ENCODE measurements around the gene ZCCHC24. TPM values are rescaled to one million over a fixed set of nuclear protein-coding genes. Genes with fewer than 3 reads are reported as not detected.
A peak's percentile ranks its signal among the peaks of the same experiment; 100 is the strongest.
"Not testable (repeated sequence)": the region's sequence is repeated elsewhere in the genome, so short reads cannot be mapped to it uniquely, and the experiment has no call there.

Gene ZCCHC24
- total and polyA plus RNA-seq, 8 donors, result 9.7 to 60.3 (median 34.3) TPM

GRCh38 chr10:79448732-79449049 is 3.3 kb upstream of the ZCCHC24 start:
- intact Hi-C loops (cut with DNase I; ENCODE audit: low total_unique reads), result no loop called here
- Histone ChIP-seq H3K36me3 (no peaks in the 10 kb centered on the region), H3K4me1 (peaks cover 5 to 53% (median 47%) of the 10 kb centered on the region in 4 donors), H3K4me3 (no peak overlapping the region), H3K9me3 (no peaks in the 10 kb centered on the region), H3K27me3 (no peaks in the 10 kb centered on the region), H3K27ac (peak overlapping the region in 1 of 5 donors; percentile 3)
- WGBS, 5 donors, result 90 to 98% (median 97%) methylated on average over 2 of the region's 2 CpGs
- no peak for TF ChIP-seq POLR2A (IDR thresholded peaks at IDR 0.05)
- no peak for TF ChIP-seq POLR2AphosphoS5 (IDR thresholded peaks at IDR 0.05)
- no peak for TF ChIP-seq CTCF (IDR thresholded peaks at IDR 0.05)
- no peak for TF ChIP-seq EP300 (IDR thresholded peaks at IDR 0.05)
- DNase-seq, result no peak

- WGBS, 5 donors, result 77 to 90% (median 84%) methylated on average over 5 of the region's 5 CpGs
- TF ChIP-seq POLR2A (IDR thresholded peaks at IDR 0.05), result no peak
- TF ChIP-seq EP300 (IDR thresholded peaks at IDR 0.05), result no peak
- TF ChIP-seq CTCF (IDR thresholded peaks at IDR 0.05), result no peak
- no peak for TF ChIP-seq POLR2AphosphoS5 (IDR thresholded peaks at IDR 0.05)
- DNase-seq, result no peak
- Histone ChIP-seq H3K27me3 (no peaks in the 10 kb centered on the region), H3K27ac (peak overlapping the region in 2 of 5 donors; percentile 3 to 95), H3K36me3 (no peaks in the 10 kb centered on the region), H3K4me3 (no peak overlapping the region), H3K4me1 (peaks cover 11 to 58% (median 52%) of the 10 kb centered on the region in 4 donors), H3K9me3 (no peaks in the 10 kb centered on the region)
- intact Hi-C loops (cut with DNase I; ENCODE audit: low total_unique reads), result no loop called here
These were observed 2.7 kb upstream of the ZCCHC24 start for GRCh38 chr10:79447911-79448731.

GRCh38 chr10:79447249-79447648 is 1.8 kb upstream of the ZCCHC24 start:
- H3K36me3 ChIP-seq; H3K4me3 ChIP-seq; DNase-seq; intact Hi-C loops (cut with DNase I; ENCODE audit: low total_unique reads); H3K27me3 ChIP-seq; H3K9me3 ChIP-seq: not testable (repeated sequence)
- H3K27ac ChIP-seq, result peak overlapping the region in 3 of 5 donors; percentile 95 to 99 (median 98)
- H3K4me1 ChIP-seq, result peaks cover 20 to 60% (median 54%) of the 10 kb centered on the region in 4 donors
- WGBS, 5 donors, result 82 to 88% (median 86%) methylated on average over 6 of the region's 6 CpGs

- Histone ChIP-seq H3K36me3 (no peaks in the 10 kb centered on the region), H3K4me1 (peaks cover 25 to 60% (median 54%) of the 10 kb centered on the region in 4 donors), H3K9me3 (no peaks in the 10 kb centered on the region), H3K27ac (peak overlapping the region; percentile 91 to 99 (median 96)), H3K4me3 (peak overlapping the region; percentile 89 to 94 (median 92)), H3K27me3 (no peaks in the 10 kb centered on the region)
- 25 to 37% (median 28%) methylated on average over 16 of the region's 16 CpGs for WGBS, 5 donors
- intact Hi-C loops (cut with DNase I; ENCODE audit: low total_unique reads), result no loop called here
- TF ChIP-seq POLR2A (IDR thresholded peaks at IDR 0.05) (no peak), CTCF (IDR thresholded peaks at IDR 0.05) (no peak), POLR2AphosphoS5 (IDR thresholded peaks at IDR 0.05) (peak in 1 of 3 donors; percentile 34), EP300 (IDR thresholded peaks at IDR 0.05) (no peak)
- DNase-seq, result peak in 1 of 2 donors; percentile 82
These were observed 1.3 kb upstream of the ZCCHC24 start for GRCh38 chr10:79446758-79447084.

Measured in stomach (tissue), 9 donors.